ENCODE measurements around the gene LGALS13.
"Not testable (repeated sequence)": the region's sequence is repeated elsewhere in the genome, so short reads cannot be mapped to it uniquely, and the experiment has no call there.

The LGALS13 gene

GRCh38 chr19:39588066-39588465, 14.3 kb upstream of the LGALS13 start:
- no peak for TF ChIP-seq JUND (IDR thresholded peaks at IDR 0.05; ENCODE audit: low read depth)
- no peak for DNase-seq (ENCODE audit: low read depth in 1 of 2, low spot score in 1 of 2)
- in situ Hi-C loops (cut with HindIII; ENCODE audit: low pct_unique_long_range_greater_than_20kb, low sequenced_read_pairs), result no loop called here

GRCh38 chr19:39590265-39590664, 12.1 kb upstream of the LGALS13 start:
- in situ Hi-C loops (cut with HindIII; ENCODE audit: low pct_unique_long_range_greater_than_20kb, low sequenced_read_pairs), result no loop called here
- TF ChIP-seq JUND (IDR thresholded peaks at IDR 0.05; ENCODE audit: low read depth), result no peak
- peak in 1 of 2 experiments; percentile 43 for DNase-seq (ENCODE audit: low read depth in 1 of 2, low spot score in 1 of 2)

GRCh38 chr19:39592381-39592780, 9.9 kb upstream of the LGALS13 start:
- no peak for DNase-seq (ENCODE audit: low read depth in 1 of 2, low spot score in 1 of 2)
- TF ChIP-seq JUND (IDR thresholded peaks at IDR 0.05; ENCODE audit: low read depth), result no peak
- in situ Hi-C loops (cut with HindIII; ENCODE audit: low pct_unique_long_range_greater_than_20kb, low sequenced_read_pairs), result no loop called here

- in situ Hi-C loops (cut with HindIII; ENCODE audit: low pct_unique_long_range_greater_than_20kb, low sequenced_read_pairs), result no loop called here
- no peak for TF ChIP-seq JUND (IDR thresholded peaks at IDR 0.05; ENCODE audit: low read depth)
- no peak for DNase-seq (ENCODE audit: low read depth in 1 of 2, low spot score in 1 of 2)
These were observed 6.4 kb upstream of the LGALS13 start for GRCh38 chr19:39595950-39596349.

- DNase-seq (ENCODE audit: low read depth in 1 of 2, low spot score in 1 of 2), result no peak
- TF ChIP-seq JUND (IDR thresholded peaks at IDR 0.05; ENCODE audit: low read depth), result no peak
- in situ Hi-C loops (cut with HindIII; ENCODE audit: low pct_unique_long_range_greater_than_20kb, low sequenced_read_pairs), result no loop called here
These were observed 5.4 kb upstream of the LGALS13 start for GRCh38 chr19:39596911-39597310.

- in situ Hi-C loops (cut with HindIII; ENCODE audit: low pct_unique_long_range_greater_than_20kb, low sequenced_read_pairs), result no loop called here
- peak; percentile 21 to 72 for DNase-seq (ENCODE audit: low read depth in 1 of 2, low spot score in 1 of 2)
- TF ChIP-seq JUND (IDR thresholded peaks at IDR 0.05; ENCODE audit: low read depth), result no peak
These were observed 3.2 kb upstream of the LGALS13 start for GRCh38 chr19:39599116-39599515.

GRCh38 chr19:39603825-39604224, 1.5 kb downstream of the LGALS13 start:
- DNase-seq (ENCODE audit: low read depth in 1 of 2, low spot score in 1 of 2), result no peak
- in situ Hi-C loops (cut with HindIII; ENCODE audit: low pct_unique_long_range_greater_than_20kb, low sequenced_read_pairs), result no loop called here
- TF ChIP-seq JUND (IDR thresholded peaks at IDR 0.05; ENCODE audit: low read depth), result no peak

- in situ Hi-C loops (cut with HindIII; ENCODE audit: low pct_unique_long_range_greater_than_20kb, low sequenced_read_pairs), result no loop called here
- no peak for DNase-seq (ENCODE audit: low read depth in 1 of 2, low spot score in 1 of 2)
- no peak for TF ChIP-seq JUND (IDR thresholded peaks at IDR 0.05; ENCODE audit: low read depth)
These were observed 4.7 kb downstream of the LGALS13 start for GRCh38 chr19:39607021-39607420.

- DNase-seq (ENCODE audit: low read depth in 1 of 2, low spot score in 1 of 2), result no peak
- in situ Hi-C loops (cut with HindIII; ENCODE audit: low pct_unique_long_range_greater_than_20kb, low sequenced_read_pairs), result no loop called here
- TF ChIP-seq JUND (IDR thresholded peaks at IDR 0.05; ENCODE audit: low read depth), result no peak
These were observed 5.2 kb downstream of the LGALS13 start for GRCh38 chr19:39607561-39607960.

- no peak for TF ChIP-seq JUND (IDR thresholded peaks at IDR 0.05; ENCODE audit: low read depth)
- in situ Hi-C loops (cut with HindIII; ENCODE audit: low pct_unique_long_range_greater_than_20kb, low sequenced_read_pairs), result no loop called here
- DNase-seq (ENCODE audit: low read depth in 1 of 2, low spot score in 1 of 2), result no peak
These were observed 11.3 kb downstream of the LGALS13 start for GRCh38 chr19:39613597-39613996.

- DNase-seq (ENCODE audit: low read depth in 1 of 2, low spot score in 1 of 2), result no peak
- no peak for TF ChIP-seq JUND (IDR thresholded peaks at IDR 0.05; ENCODE audit: low read depth)
- in situ Hi-C loops (cut with HindIII; ENCODE audit: low pct_unique_long_range_greater_than_20kb, low sequenced_read_pairs), result no loop called here
These were observed 15.4 kb downstream of the LGALS13 start for GRCh38 chr19:39617745-39618144.

- TF ChIP-seq JUND (IDR thresholded peaks at IDR 0.05; ENCODE audit: low read depth), result no peak
- in situ Hi-C loops (cut with HindIII; ENCODE audit: low pct_unique_long_range_greater_than_20kb, low sequenced_read_pairs), result no loop called here
- no peak for DNase-seq (ENCODE audit: low read depth in 1 of 2, low spot score in 1 of 2)
These were observed 21.6 kb downstream of the LGALS13 start for GRCh38 chr19:39623946-39624345.

GRCh38 chr19:39627631-39628030, 25.3 kb downstream of the LGALS13 start:
- DNase-seq (ENCODE audit: low read depth in 1 of 2, low spot score in 1 of 2), result peak in 1 of 2 experiments; percentile 39

GRCh38 chr19:39631178-39631577, 28.9 kb downstream of the LGALS13 start:
- no peak for TF ChIP-seq JUND (IDR thresholded peaks at IDR 0.05; ENCODE audit: low read depth)
- in situ Hi-C loops (cut with HindIII; ENCODE audit: low pct_unique_long_range_greater_than_20kb, low sequenced_read_pairs), result no loop called here
- DNase-seq (ENCODE audit: low read depth in 1 of 2, low spot score in 1 of 2), result peak in 1 of 2 experiments; percentile 41

More at GRCh38 chr19:39627631-39628030, 25.3 kb downstream of the LGALS13 start:
- in situ Hi-C loops (cut with HindIII; ENCODE audit: low pct_unique_long_range_greater_than_20kb, low sequenced_read_pairs), result not testable (repeated sequence)

Measured in T47D (cell line).